ENCODE results near the gene RHOH.

- no peak for TF ChIP-seq CTCF (IDR thresholded peaks at IDR 0.05)
- no peak for TF ChIP-seq POLR2A (IDR thresholded peaks at IDR 0.05)
- no peak for TF ChIP-seq POLR2AphosphoS5 (IDR thresholded peaks at IDR 0.05)
Observed at GRCh38 chr4:40223343-40223742, 26.5 kb downstream of the RHOH start.
